GM10248 (cell line): ENCODE results near the gene SLC1A2.

ENCODE experiments used
- CTCF ChIA-PET: fragments of 300-600 bp; sonication (Branson Sonifier 250); formaldehyde crosslinking; extraction: SDS; loops from one replicate; lab custom pipeline; 2021; ENCODE audit warnings: antibody characterized with exemption; lab: Yijun Ruan, JAX
- POLR2A ChIA-PET: fragments of 350-650 bp; sonication (Branson Sonifier 250); formaldehyde crosslinking; extraction: SDS; loops from one replicate; lab custom pipeline; 2020; ENCODE audit warnings: antibody characterized with exemption; lab: Yijun Ruan, JAX
- DNase-seq: peaks from one replicate; pipeline ENCODE4 v3.0.0; 2012; ENCODE audit errors: extremely low spot score
- TF ChIP-seq, protein P1 (sequence below): IDR thresholded peaks from 2 replicates; pipeline ENCODE4 v1.5.1; 2012; ENCODE audit warnings: mild to moderate bottlenecking, low read depth; ENCODE audit errors: extremely low read depth, missing control alignments, control extremely low read depth

SLC1A2 gene

DNA sequence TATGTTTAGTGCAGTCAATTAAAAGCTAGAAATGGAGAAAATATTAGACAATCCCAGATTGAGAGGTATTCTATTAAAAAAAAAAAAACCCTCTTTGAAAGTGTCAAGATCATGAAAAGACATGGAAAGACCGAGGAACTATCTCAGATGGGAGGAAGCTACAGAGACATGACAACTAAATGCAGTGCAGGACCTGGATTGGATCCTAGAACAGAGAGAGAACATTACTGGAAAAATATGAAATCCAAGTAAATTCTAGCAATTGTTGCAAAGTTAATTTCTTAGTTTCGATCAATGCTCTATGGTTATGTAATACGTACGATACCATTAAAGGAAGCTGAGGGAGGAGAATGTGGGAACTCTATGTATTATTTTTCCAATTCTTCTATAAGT is 43.2 kb downstream of the SLC1A2 start:
- DNase-seq = no peak
- ChIA-PET CTCF (interaction anchor here (0.8 to 7.9 kb wide), 3 partner anchors 8 to 12 kb away, joined by 3 to 33 read pairs (median 17); no protein-coding TSS in a partner anchor), POLR2A (no interaction called here)
- TF ChIP-seq, protein P1, sequence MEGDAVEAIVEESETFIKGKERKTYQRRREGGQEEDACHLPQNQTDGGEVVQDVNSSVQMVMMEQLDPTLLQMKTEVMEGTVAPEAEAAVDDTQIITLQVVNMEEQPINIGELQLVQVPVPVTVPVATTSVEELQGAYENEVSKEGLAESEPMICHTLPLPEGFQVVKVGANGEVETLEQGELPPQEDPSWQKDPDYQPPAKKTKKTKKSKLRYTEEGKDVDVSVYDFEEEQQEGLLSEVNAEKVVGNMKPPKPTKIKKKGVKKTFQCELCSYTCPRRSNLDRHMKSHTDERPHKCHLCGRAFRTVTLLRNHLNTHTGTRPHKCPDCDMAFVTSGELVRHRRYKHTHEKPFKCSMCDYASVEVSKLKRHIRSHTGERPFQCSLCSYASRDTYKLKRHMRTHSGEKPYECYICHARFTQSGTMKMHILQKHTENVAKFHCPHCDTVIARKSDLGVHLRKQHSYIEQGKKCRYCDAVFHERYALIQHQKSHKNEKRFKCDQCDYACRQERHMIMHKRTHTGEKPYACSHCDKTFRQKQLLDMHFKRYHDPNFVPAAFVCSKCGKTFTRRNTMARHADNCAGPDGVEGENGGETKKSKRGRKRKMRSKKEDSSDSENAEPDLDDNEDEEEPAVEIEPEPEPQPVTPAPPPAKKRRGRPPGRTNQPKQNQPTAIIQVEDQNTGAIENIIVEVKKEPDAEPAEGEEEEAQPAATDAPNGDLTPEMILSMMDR = no peak

DNA sequence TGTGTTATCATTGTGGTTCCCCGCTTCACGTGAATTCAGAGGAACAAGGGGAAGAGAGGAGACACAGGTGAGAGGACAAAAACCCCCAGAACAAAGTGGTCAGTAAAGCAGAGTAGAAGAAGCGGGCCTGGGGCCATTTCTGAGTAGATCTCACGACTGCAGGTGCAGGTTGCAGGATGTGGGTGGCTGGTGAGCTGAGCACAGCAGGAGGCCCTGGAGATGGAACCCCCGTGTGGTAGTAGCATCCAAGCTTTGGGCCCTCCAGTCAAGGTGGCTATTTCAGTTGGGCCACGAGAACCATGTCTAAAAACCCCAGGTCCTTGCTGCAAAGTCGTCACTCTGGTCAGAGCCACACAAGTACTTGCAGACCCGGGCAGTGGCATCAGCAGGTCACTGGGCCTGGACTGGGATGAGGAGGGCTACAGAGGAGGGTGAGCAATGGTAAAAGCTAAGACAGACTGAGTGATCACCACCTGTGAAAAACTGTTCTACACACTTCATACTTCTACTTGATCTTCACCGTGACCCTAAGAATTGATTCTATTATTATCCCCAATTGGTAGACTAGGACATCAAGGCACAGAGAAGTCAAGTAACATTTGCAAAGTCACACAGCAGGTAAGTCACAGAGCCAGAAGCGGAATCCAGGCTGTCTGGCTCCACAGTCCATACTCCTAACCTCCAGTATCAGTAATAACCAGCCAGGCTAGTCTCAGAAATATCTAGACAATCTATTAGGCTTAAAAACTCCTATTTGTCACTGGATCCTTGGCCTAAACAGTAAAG is 43.8 kb downstream of the SLC1A2 start:
- TF ChIP-seq, protein P1 = no peak
- POLR2A ChIA-PET = no interaction called here
- CTCF ChIA-PET = interaction anchor here (0.8 to 3.9 kb wide), 4 partner anchors 10 to 535 kb away, joined by 3 to 17 read pairs (median 4); no protein-coding TSS in a partner anchor
- DNase-seq = no peak

DNA sequence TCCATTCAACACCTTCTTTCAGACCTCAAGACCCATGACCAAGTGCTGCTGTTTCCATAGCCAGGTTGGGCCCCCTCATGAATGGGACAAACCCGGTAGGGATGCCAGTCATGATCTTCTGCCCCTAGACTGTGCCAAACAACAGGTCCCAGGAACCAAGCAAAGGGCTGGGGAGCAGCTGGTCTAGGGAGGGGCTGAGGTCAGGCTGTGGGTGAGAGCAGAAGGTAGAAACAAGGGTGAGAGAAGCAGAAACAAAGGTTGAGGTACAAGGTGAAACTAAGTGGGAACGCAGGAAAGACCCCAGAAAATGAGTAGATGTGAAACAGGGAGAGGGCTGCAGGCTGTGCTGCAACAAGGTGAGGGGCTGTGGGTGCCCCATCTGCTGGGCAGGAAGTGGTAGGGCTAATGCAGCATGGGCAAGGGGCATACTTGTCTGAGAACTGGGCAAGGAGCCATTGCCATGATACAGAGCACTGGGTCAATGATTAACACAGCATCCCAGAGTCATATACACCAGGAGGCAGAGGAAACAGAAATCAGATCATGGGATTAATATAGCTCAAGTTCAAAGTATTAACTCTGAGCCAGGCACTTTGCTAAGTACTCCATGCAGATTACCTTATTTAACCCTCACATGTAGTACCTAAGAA is 45.9 kb downstream of the SLC1A2 start:
- no peak for DNase-seq
- ChIA-PET CTCF (interaction anchor here (0.7 to 3.7 kb wide), 6 partner anchors 8 to 447 kb away, joined by 3 to 11 read pairs (median 3); no protein-coding TSS in a partner anchor), POLR2A (no interaction called here)
- TF ChIP-seq, protein P1 = no peak

DNA sequence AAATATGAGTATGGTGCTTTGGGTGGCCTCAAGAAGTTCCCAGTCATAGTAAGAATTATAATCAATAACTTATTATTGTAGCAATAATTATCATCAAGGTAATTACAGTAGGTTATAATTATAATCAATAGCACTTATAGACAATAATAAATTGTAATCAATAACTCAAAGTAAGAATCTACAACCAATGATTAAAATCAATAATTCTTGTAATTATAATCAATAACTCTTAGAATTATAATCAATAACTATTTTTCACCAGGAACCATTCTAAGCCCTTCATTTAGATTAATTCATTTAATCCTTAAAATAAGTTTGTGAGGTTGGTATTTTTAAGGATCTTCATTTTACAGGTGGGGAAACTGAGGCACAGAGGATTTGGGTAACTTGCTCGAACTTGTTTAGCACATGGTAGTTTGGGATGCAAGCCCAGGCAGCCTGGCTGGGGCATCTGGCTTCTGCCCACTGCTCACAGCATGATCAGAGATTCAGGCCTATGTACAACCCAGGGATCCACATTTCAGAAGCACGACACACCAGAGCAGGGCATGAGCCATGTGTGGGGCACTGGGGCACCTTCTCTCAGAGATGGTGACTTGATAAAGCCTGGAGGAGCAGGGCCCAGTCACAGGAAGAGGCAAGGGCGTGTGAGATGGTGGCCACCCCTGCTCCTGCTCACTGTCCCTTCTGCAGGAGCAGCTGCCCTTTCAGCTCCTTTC is 46.6 kb downstream of the SLC1A2 start:
- TF ChIP-seq, protein P1 = no peak
- ChIA-PET POLR2A (no interaction called here), CTCF (interaction anchor here (0.7 to 3.7 kb wide), 2 partner anchors 21 to 27 kb away, joined by 3 to 11 read pairs; no protein-coding TSS in a partner anchor)
- DNase-seq = no peak

DNA sequence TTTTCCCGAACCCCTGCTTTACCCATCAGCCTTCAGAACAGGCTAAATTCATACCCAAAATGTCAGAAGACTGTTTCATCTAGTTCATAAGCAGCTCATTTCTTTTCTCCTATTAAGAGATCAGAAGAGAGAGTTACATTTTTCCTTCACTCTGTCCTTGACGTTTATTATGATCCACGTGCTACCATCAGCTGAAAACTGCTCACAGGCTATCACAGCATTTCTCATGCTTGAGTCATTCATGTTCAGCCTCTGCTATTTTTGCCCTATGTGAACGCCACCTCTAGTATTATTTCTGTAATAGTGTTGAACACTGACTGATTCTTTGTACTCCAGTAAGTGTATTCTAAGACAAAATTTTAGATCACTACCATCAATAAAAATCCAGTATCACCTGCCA is 51.9 kb downstream of the SLC1A2 start:
- TF ChIP-seq, protein P1 = no peak
- POLR2A ChIA-PET = interaction anchor here (0.6 kb wide), 1 partner anchor 32 kb away, joined by 3 read pairs; no protein-coding TSS in a partner anchor
- CTCF ChIA-PET = interaction anchor here (1.2 to 3.9 kb wide), 4 partner anchors 13 to 440 kb away, joined by 3 to 33 read pairs (median 5); no protein-coding TSS in a partner anchor
- no peak for DNase-seq

DNA sequence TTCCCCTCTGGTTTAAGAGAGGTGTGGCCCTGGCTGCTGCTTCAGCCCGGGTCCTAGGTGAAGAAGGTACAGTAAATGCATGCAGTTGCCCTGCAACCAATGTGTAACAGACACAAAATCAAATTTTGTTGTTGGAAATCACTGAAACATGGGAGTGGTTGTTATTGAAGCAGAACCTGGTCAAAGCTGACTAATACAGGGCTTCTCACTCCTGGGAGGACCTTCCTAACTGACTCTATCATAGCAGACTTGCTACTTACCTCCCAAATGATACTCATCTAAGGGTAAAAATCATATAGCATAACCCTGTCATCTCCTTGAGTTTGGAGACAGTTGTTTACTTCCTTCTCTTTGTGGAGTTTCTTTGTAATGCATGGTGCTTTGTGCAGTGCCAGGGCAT is 52.6 kb downstream of the SLC1A2 start:
- TF ChIP-seq, protein P1 = no peak
- POLR2A ChIA-PET = no interaction called here
- CTCF ChIA-PET = interaction anchor here (1.9 to 3.9 kb wide), 4 partner anchors 12 to 439 kb away, joined by 4 to 33 read pairs (median 6); no protein-coding TSS in a partner anchor
- DNase-seq = no peak
